GM12878 (cell line): ENCODE data around the gene PAF1. TPM values are rescaled to one million over a fixed set of nuclear protein-coding genes. Genes with fewer than 3 reads are reported as not detected.
A peak's percentile ranks its signal among the peaks of the same experiment; 100 is the strongest.

Experiments
- ATAC-seq: fragments of 200-7000 bp; cut with Tn5 transposase; 3 replicates; pipeline ENCODE4 v1.9.1; 2020; ENCODE audit warnings: mild to moderate bottlenecking, moderate library complexity
- BruUV-seq: library from RNA; stranded (reverse); fragments of 400-500 nt; replicated peaks from 2 replicates; lab custom pipeline; 2021; lab: Mats Ljungman, UMichigan
- CTCF ChIA-PET: fragments of 300-600 bp; sonication (Branson Sonifier 250); formaldehyde crosslinking; extraction: SDS; loops from one replicate; lab custom pipeline; 2021; ENCODE audit warnings: inconsistent platforms; lab: Yijun Ruan, JAX
- POLR2A ChIA-PET: fragments of 350-600 bp; formaldehyde crosslinking; extraction: SDS; loops from one replicate; lab custom pipeline; 2021; ENCODE audit warnings: inconsistent platforms; lab: Charles Lee
- RAD21 ChIA-PET: fragments of 300-600 bp; sonication (Branson Sonifier 250); formaldehyde crosslinking; loops from one replicate; lab custom pipeline; 2023; ENCODE audit warnings: antibody characterized with exemption; ENCODE audit not compliant: unreplicated experiment; lab: Charles Lee
- SMC1A ChIA-PET: fragments of 300-600 bp; sonication (Branson Sonifier 250); formaldehyde crosslinking; loops from one replicate; lab custom pipeline; 2023; ENCODE audit not compliant: unreplicated experiment, uncharacterized antibody; lab: Charles Lee
- DNase-seq: peaks from one replicate; pipeline ENCODE4 v3.0.0-alpha.2; 2011; ENCODE audit warnings: low read depth, low spot score
- FAIRE-seq: peaks from 3 replicates; lab custom pipeline; 2011; peaks lifted over from hg19 to GRCh38; lab: Jason Lieb, UNC
- H2AFZ ChIP-seq: 2 replicates; pipeline ENCODE4 v1.6.0; 2011; ENCODE audit warnings: low read depth, low read length, control low read depth; ENCODE audit not compliant: control insufficient read depth
- H3K27ac ChIP-seq: 2 replicates; pipeline ENCODE4 v1.5.1; 2011; ENCODE audit warnings: control low read depth; ENCODE audit not compliant: control insufficient read depth, insufficient read depth
- H3K27me3 ChIP-seq, 2 experiments: replicated peaks in 1 of 2; 2 replicates each; pipeline versions ENCODE4 v1.6.0 to v1.6.1; 2011; ENCODE audit warnings: low read length in 1 of 2; ENCODE audit not compliant: control insufficient read depth in 2 of 2, insufficient read depth in 2 of 2
- H3K36me3 ChIP-seq, 2 experiments: 2 replicates each; pipeline ENCODE4 v1.5.1; 2011; ENCODE audit warnings: low read length in 1 of 2; ENCODE audit not compliant: control insufficient read depth in 2 of 2, insufficient read depth in 2 of 2
- H3K4me1 ChIP-seq: 2 replicates; pipeline ENCODE4 v1.6.1; 2011; ENCODE audit warnings: mild to moderate bottlenecking, low read length, moderate library complexity, mixed read lengths; ENCODE audit not compliant: control insufficient read depth, insufficient read depth
- H3K4me2 ChIP-seq: 2 replicates; pipeline ENCODE4 v1.6.0; 2011; ENCODE audit warnings: control low read depth; ENCODE audit not compliant: control insufficient read depth, insufficient read depth
- H3K4me3 ChIP-seq: fragments of 200-600 bp; sonication (generic); 2 replicates; pipeline ENCODE4 v1.5.1; 2016
- H3K79me2 ChIP-seq: 2 replicates; pipeline ENCODE4 v1.6.0; 2011; ENCODE audit warnings: low read length; ENCODE audit not compliant: control insufficient read depth, insufficient read depth
- H3K9ac ChIP-seq: 2 replicates; pipeline ENCODE4 v1.8.0; 2011; ENCODE audit warnings: low read length, control low read depth, mixed read lengths; ENCODE audit not compliant: control insufficient read depth, insufficient read depth
- H3K9me3 ChIP-seq: replicated peaks from 3 replicates; pipeline ENCODE4 v1.5.1; 2011; ENCODE audit warnings: mild to moderate bottlenecking, low read length; ENCODE audit not compliant: control insufficient read depth, insufficient read depth
- H4K20me1 ChIP-seq: 2 replicates; pipeline ENCODE4 v1.6.0; 2011; ENCODE audit not compliant: control insufficient read depth, insufficient read depth
- ATF7 ChIP-seq: fragments of 450-650 bp; IDR thresholded peaks from 2 replicates; pipeline ENCODE4 v1.6.1; 2016; ENCODE audit warnings: low read depth, mild to moderate bottlenecking
- HSF1 ChIP-seq: fragments of 150-350 bp; IDR thresholded peaks from 2 replicates; pipeline ENCODE4 v1.6.1; 2014; ENCODE audit warnings: mild to moderate bottlenecking, low read depth, low read length
- MYC ChIP-seq: IDR thresholded peaks from 2 replicates; pipeline ENCODE4 v1.6.1; 2011; ENCODE audit warnings: mild to moderate bottlenecking, low read length, moderate library complexity, inconsistent platforms; ENCODE audit not compliant: insufficient read depth, insufficient replicate concordance, insufficient read length, severe bottlenecking
- NFYA ChIP-seq: IDR thresholded peaks from 2 replicates; pipeline ENCODE4 v1.6.1; 2011; ENCODE audit warnings: low read depth, mild to moderate bottlenecking, low read length, improper control_type of control experiment, borderline replicate concordance
- POLR2AphosphoS5 ChIP-seq: IDR thresholded peaks from 2 replicates; pipeline ENCODE4 v1.6.1; 2011; ENCODE audit warnings: mild to moderate bottlenecking, low read length, inconsistent platforms
- ZBED1 ChIP-seq: IDR thresholded peaks from 2 replicates; pipeline ENCODE4 v1.6.1; 2016; ENCODE audit warnings: borderline replicate concordance
- WGBS: methylation state at CpG from one replicate; pipeline ENCODE4 v1.1.6; 2016; ENCODE audit warnings: low lambda C conversion rate; ENCODE audit not compliant: insufficient replicate concordance, insufficient coverage; ENCODE audit errors: missing lambda C conversion rate; 5-methylcytosine and 5-hydroxymethylcytosine counted together
- in situ Hi-C: fragments of 300-500 bp; cut with MboI; formaldehyde crosslinking; loops from 9 replicates; pipeline ENCODE4 v1.14.3; 2018; ENCODE audit warnings: mixed read lengths
- intact Hi-C: fragments of 100-400 bp; cut with micrococcal nuclease; formaldehyde crosslinking; loops from one replicate; pipeline ENCODE4 v1.14.2; 2022; ENCODE audit not compliant: unreplicated experiment
- polyA plus RNA-seq, 11 experiments: library from polyadenylated mRNA; depleted of rRNA in 4 of 11; unstranded in 6 of 11; stranded (reverse) in 5 of 11; fragments of >200 nt; fragmentation: Nextera tagmentation in 4 of 11; fragmentation: Illumina TruSeq in 1 of 11; extraction: Ambion mirVana in 4 of 11; extraction: Trizol in 1 of 11; gene quantifications; 1 replicate in 1 of 11; 2 replicates in 10 of 11; pipeline versions ENCODE4 v1.2.1 to v1.2.3, GENCODE V29; 2011 to 2016; ENCODE audit warnings: inconsistent platforms in 2 of 11, missing spikeins in 2 of 11, low read depth in 1 of 11
- total RNA-seq, 4 experiments: library from RNA; depleted of rRNA in 3 of 4; stranded (reverse); fragments of >200 nt in 3 of 4; fragmentation: Illumina TruSeq in 1 of 4; extraction: Trizol in 1 of 4; gene quantifications; 2 replicates each; pipeline versions ENCODE4 v1.2.1 to v1.2.3, GENCODE V29; 2013 to 2021

Gene PAF1
- total and polyA plus RNA-seq, 10 of the 15 experiments (the other 5 are each of a cell fraction or from before 2014, with no cell fraction given) = 1.7 to 45.8 (median 39.6) TPM

- BruUV-seq = no TSS peak
- intact Hi-C loops = no loop called here
- no peak for ATAC-seq
Measured at GRCh38 chr19:39434123-39435076, 43.5 kb upstream of the PAF1 start.

More at GRCh38 chr19:39434123-39435076, 43.5 kb upstream of the PAF1 start:
- no peak overlapping the region for H2AFZ ChIP-seq
- H3K27me3 ChIP-seq = no peaks in the 10 kb centered on the region
- POLR2A ChIA-PET = interaction anchor here (0.7 to 1.8 kb wide), 6 partner anchors 12 to 36 kb away, joined by 3 to 40 read pairs (median 8); partner anchors contain the start of gene SUPT5H
- in situ Hi-C loops = no loop called here
- peak overlapping the region; percentile 97 for H3K4me3 ChIP-seq
- peak overlapping the region; percentile 81 for H3K4me2 ChIP-seq
- H3K79me2 ChIP-seq = peaks cover 36% of the 10 kb centered on the region
- DNase-seq (no peak), FAIRE-seq (no peak)
- RAD21 ChIA-PET = interaction anchor here (1.2 to 1.6 kb wide), 4 partner anchors 7 to 43 kb away, joined by 3 to 12 read pairs (median 7); partner anchors contain the start of genes MED29, PAF1, PLEKHG2 and SUPT5H
- H3K4me1 ChIP-seq = peaks cover 36% of the 10 kb centered on the region
- H3K9ac ChIP-seq = peak overlapping the region; percentile 97
- 12% methylated on average over 10 of the region's 10 CpGs for WGBS
- H3K36me3 ChIP-seq = peaks cover 10 to 15% of the 10 kb centered on the region in 2 experiments
- CTCF ChIA-PET = interaction anchor here (0.6 to 1.7 kb wide), 11 partner anchors 20 to 505 kb away, joined by 3 to 15 read pairs (median 3); partner anchors contain the start of genes EID2B and PLEKHG2
- SMC1A ChIA-PET = interaction anchor here (0.6 to 1.7 kb wide), 10 partner anchors 7 to 1028 kb away, joined by 3 to 9 read pairs (median 4); partner anchors contain the start of genes DYRK1B, EID2B, MED29 and PAF1
- peak overlapping the region; percentile 91 for H3K27ac ChIP-seq
- H3K9me3 ChIP-seq = no peaks in the 10 kb centered on the region
- no peak for TF ChIP-seq HSF1
- no peak for TF ChIP-seq NFYA
- peak; percentile 17; the same call in 1 of the 2 replicates for TF ChIP-seq POLR2AphosphoS5
- TF ChIP-seq ZBED1 = no peak
- TF ChIP-seq MYC = no peak
- TF ChIP-seq ATF7 = no peak
- no peaks in the 10 kb centered on the region; the same call in 1 of the 2 replicates for H4K20me1 ChIP-seq
